DMS79 treated with DMSO at 0.1 percent for 48 hours (cell line): ENCODE results near the gene GABBR2.

ENCODE experiments used
- DNase-seq: peaks from one replicate; lab custom pipeline; 2025; lab: John Stamatoyannopoulos, UW

Gene GABBR2

DNA sequence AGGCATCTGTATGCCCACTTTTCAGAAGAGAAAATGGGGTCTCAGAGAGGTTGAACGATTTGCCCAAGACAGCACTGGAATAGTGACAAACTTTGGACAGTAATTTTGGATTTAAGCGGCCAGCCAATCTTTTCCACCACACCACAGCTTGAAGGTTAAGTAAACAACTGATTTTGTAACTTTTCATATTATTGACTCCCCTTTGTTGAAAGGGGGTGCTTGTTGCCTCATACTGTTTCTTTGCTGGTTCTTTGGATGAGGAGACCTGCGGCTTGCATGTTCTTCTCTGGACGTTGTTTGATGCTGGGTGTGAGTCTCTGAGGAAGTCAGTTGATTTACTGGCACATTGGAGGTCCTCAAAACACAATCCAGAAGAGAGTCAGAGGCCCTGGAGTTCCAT is 11.7 kb upstream of the GABBR2 start:
- no peak for DNase-seq

DNA sequence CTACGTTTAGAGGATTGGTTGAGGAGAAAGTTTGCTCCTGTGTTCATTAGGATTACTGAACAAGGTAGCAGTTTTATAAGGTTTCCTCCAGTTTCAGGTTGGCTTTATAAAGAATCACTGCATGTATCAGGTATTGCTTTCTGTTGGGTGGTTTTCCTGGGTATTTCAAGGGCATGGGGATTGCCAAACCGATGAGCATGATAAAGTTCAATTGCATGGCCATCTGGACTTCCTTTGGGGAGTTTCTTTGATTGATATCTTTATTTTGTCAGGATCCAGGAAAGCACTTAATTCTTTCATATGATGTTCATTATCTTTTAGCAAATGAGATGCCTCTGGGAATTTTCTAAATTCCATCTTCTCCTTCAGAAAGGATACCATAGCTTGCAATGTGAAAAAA is 10.3 kb upstream of the GABBR2 start:
- DNase-seq = no peak

DNA sequence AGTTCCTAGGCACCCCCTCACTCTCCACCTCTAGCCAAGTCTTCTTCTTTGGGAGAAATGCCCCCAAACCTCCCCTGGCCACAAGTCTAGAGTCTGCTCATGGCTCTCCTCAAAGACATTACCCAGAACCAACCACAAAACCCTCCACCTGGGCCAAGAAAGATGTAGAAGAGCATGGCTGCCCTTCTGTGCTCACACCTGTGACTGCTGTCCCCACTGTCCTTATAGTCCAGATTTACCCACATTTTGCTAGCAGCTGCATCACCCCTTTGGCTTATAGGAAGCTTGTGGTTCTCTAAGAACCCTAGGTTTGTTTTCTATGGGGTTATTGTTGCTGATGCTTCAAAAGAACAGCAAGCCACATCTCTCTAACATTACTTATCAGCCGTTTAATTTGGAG is 6.1 kb upstream of the GABBR2 start:
- DNase-seq = no peak

- no peak for DNase-seq
Observed at GRCh38 chr9:98712987-98713386, 4.3 kb upstream of the GABBR2 start.

DNA sequence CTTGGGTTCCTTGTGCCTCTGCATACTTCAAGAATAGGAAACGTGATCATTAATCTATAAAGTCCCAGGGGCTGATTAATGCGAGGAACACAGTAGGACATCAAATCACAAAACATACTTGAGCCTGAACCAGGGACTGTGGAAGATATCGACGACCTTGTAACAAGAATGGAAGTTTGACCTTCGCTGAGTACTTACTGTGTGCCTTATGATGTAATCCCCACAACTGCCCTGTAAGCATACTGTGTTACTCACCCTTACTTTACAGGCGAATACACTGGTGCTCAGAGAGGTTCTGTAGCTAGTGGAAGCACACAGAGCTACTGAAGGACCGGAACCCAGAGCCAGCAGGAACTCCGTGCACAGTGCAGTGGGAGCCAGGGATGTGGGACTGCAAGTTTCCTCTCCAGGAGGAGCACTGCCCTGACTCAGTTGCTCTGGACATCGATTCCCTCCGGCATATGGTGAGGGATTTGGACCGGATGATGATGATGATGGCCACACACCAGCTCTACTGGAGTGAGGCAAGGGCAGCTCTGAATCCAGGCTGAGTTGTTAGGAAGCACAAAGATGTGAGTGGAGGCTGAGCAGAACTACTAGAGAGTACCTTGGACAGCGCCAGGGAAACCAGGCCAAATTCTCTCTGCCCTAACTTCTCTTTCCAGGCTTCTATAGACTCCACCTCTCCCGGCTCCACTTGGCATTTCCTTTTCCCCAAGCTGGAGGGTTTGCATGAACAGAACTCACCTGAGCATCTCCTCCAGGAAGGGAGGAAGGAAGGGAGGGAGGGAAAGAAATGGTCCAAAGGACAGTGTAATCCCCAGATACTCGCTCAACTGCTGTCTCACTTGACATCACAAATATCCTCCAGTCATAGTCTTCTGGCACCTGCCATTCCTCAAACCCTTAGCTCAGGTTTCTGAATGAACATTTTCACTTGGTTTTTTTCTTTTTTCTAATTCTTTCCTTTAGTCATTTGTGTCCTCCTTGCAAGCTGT is 1.5 kb upstream of the GABBR2 start:
- no peak for DNase-seq

- no peak for DNase-seq
Observed at GRCh38 chr9:98708103-98708932, 417 bp downstream of the GABBR2 start.

- peak; percentile 32 for DNase-seq
Observed at GRCh38 chr9:98707166-98708102, 1.3 kb downstream of the GABBR2 start.

GRCh38 chr9:98706651-98707165 is 2.0 kb downstream of the GABBR2 start:
- no peak for DNase-seq

GRCh38 chr9:98702835-98703380 is 5.8 kb downstream of the GABBR2 start:
- no peak for DNase-seq

GRCh38 chr9:98702340-98702739 is 6.4 kb downstream of the GABBR2 start:
- DNase-seq = no peak

DNA sequence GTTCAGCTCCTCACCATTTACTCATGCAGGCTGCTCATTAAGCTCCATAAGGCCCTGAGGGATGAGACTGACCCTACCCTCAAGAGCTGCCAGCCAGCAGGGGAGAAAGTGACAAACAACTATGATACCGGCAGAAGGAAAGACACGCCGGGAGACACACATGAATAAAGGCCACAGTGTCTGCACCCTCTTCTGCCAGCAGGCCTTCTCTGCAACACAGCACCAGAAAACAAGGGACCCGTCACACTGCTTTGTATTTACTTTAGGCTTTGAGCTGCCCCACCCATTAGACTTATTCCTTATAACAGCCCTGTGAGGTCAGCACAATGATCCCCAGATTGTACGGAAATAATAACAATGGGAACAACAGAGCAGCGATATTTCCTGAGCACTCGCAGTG is 7.2 kb downstream of the GABBR2 start:
- DNase-seq = no peak

DNA sequence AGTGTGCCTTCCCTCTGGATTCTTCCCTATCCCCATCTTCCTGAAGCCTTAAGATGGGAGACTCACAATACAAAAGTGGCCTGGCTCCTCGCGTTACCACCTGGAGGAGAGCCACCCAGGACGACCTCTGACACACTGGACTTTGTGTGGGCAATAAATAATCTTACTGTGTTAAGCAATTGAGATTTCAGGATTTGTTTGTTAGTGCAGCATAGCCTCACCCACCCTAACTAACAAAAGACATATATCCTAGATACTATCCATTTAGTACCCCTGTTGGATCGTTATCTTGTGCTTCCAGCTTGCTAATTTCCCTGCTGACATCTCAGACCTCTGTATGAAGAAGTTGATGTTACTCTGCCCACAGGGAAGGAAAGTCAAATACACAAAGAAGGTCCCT is 7.9 kb downstream of the GABBR2 start:
- no peak for DNase-seq

GRCh38 chr9:98698856-98699255 is 9.9 kb downstream of the GABBR2 start:
- DNase-seq = no peak

GRCh38 chr9:98694943-98695342 is 13.8 kb downstream of the GABBR2 start:
- no peak for DNase-seq

DNA sequence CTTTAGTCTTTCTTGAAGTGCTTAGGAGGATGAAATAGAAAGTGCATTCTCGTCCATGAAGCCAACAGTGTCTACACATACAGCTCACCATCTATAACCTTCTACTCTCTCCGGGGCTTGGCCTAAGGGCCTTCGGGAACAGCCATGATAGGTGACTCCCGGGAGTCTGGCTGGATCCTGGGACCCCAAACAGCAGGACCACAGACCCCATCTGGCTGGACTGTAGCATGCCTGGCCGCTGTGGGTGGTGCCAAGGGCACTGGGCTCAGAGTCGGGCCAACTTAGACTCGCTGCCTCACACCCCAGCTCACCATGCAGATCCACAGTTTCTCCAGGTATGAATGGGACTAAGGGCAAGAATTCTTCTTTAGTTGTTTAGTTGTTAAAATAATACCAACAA is 16.3 kb downstream of the GABBR2 start:
- no peak for DNase-seq

- DNase-seq = no peak
Observed at GRCh38 chr9:98691890-98692289, 16.8 kb downstream of the GABBR2 start.

DNA sequence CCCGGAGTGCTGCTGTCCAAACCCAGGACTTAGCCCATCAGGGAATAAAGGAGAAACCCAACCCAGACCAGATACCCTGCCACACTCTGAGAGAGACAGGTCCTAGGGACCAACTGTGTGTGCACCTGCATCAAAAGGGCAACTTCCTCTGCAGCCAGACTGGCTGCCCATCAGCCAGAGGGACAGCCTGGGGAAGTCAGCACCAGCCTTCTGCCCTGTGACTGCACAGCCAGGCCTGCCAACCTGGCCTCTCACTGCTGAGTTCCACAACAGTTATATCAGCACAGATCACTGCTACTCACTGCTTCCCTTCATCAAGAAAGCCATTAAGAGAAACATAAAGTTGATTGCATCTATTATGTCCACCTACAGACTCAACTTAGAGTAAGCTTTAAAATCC is 18.0 kb downstream of the GABBR2 start:
- no peak for DNase-seq

GRCh38 chr9:98688710-98689495 is 19.8 kb downstream of the GABBR2 start:
- DNase-seq = no peak

GRCh38 chr9:98687911-98688310 is 20.8 kb downstream of the GABBR2 start:
- DNase-seq = no peak
